Measurements from ENCODE around the gene QPRT.
A peak's percentile ranks its signal among the peaks of the same experiment; 100 is the strongest.
"Not testable (repeated sequence)": the region's sequence is repeated elsewhere in the genome, so short reads cannot be mapped to it uniquely, and the experiment has no call there.

QPRT gene

GRCh38 chr16:29678691-29679267 is at the start of gene QPRT:
Gene QPRT (plus strand): TSS chr16:29679180. CDS start chr16:29679198, 18 bp downstream.
- DNase-seq = peak; percentile 78

GRCh38 chr16:29629318-29629717 is 49.7 kb upstream of the QPRT start:
- DNase-seq = not testable (repeated sequence)

GRCh38 chr16:29631658-29632057 is 47.3 kb upstream of the QPRT start:
- not testable (repeated sequence) for DNase-seq

- not testable (repeated sequence) for DNase-seq
Observed at GRCh38 chr16:29635902-29636301, 43.1 kb upstream of the QPRT start.

- not testable (repeated sequence) for DNase-seq
Observed at GRCh38 chr16:29636368-29636767, 42.6 kb upstream of the QPRT start.

GRCh38 chr16:29638751-29639150 is 40.2 kb upstream of the QPRT start:
- DNase-seq = not testable (repeated sequence)

- DNase-seq = no peak
Observed at GRCh38 chr16:29641561-29641960, 37.4 kb upstream of the QPRT start.

- DNase-seq = no peak
Observed at GRCh38 chr16:29643596-29643995, 35.4 kb upstream of the QPRT start.

GRCh38 chr16:29644338-29644857 is 34.6 kb upstream of the QPRT start:
- no peak for DNase-seq

GRCh38 chr16:29644973-29645693 is 33.8 kb upstream of the QPRT start:
- DNase-seq = no peak

GRCh38 chr16:29645694-29646187 is 33.2 kb upstream of the QPRT start:
- DNase-seq = no peak

GRCh38 chr16:29646947-29647346 is 32.0 kb upstream of the QPRT start:
- DNase-seq = no peak

GRCh38 chr16:29649588-29650494 is 29.1 kb upstream of the QPRT start:
- no peak for DNase-seq

- DNase-seq = no peak
Observed at GRCh38 chr16:29650771-29651170, 28.2 kb upstream of the QPRT start.

- no peak for DNase-seq
Observed at GRCh38 chr16:29651774-29652349, 27.1 kb upstream of the QPRT start.

- no peak for DNase-seq
Observed at GRCh38 chr16:29653471-29653870, 25.5 kb upstream of the QPRT start.

- DNase-seq = not testable (repeated sequence)
Observed at GRCh38 chr16:29653890-29654289, 25.1 kb upstream of the QPRT start.

- DNase-seq = no peak
Observed at GRCh38 chr16:29656688-29657523, 22.1 kb upstream of the QPRT start.

GRCh38 chr16:29658705-29659104 is 20.3 kb upstream of the QPRT start:
- DNase-seq = no peak

GRCh38 chr16:29662000-29662728 is 16.8 kb upstream of the QPRT start:
- DNase-seq = no peak

GRCh38 chr16:29662729-29663015 is 16.3 kb upstream of the QPRT start:
- no peak for DNase-seq

All from fibroblast of upper back skin (primary cell).